SU-DHL-6 (cell line): ENCODE data around the gene NCF4.

Source experiments
- H2AFZ ChIP-seq: fragments of 200-600 bp; sonication (generic); 2 replicates; pipeline ENCODE4 v1.6.1; 2014; ENCODE audit warnings: low read depth, mild to moderate bottlenecking, moderate library complexity, mixed read lengths, antibody characterized with exemption, low read length; ENCODE audit not compliant: severe bottlenecking
- H3F3A ChIP-seq: fragments of 200-600 bp; shearing (Covaris generic); 2 replicates; pipeline ENCODE4 v1.6.0; 2016; ENCODE audit warnings: antibody characterized with exemption, mild to moderate bottlenecking; ENCODE audit not compliant: insufficient read depth
- H3K27ac ChIP-seq: fragments of 200-600 bp; sonication (generic); 2 replicates; pipeline ENCODE4 v1.5.1; 2016; ENCODE audit warnings: low read depth, mild to moderate bottlenecking, low read length, moderate library complexity, mixed read lengths
- H3K27me3 ChIP-seq: fragments of 200-600 bp; sonication (generic), shearing (Covaris generic); 2 replicates; pipeline ENCODE4 v1.6.0; 2014; ENCODE audit warnings: mild to moderate bottlenecking, low read length
- H3K36me3 ChIP-seq: fragments of 200-600 bp; sonication (generic); 2 replicates; pipeline ENCODE4 v1.6.1; 2014; ENCODE audit warnings: mild to moderate bottlenecking, low read length, mixed read lengths
- H3K4me2 ChIP-seq: fragments of 300-600, 200-600 bp; shearing (Covaris generic), sonication (generic); 2 replicates; pipeline ENCODE4 v1.6.0; 2014; ENCODE audit warnings: low read length, low read depth, mild to moderate bottlenecking; ENCODE audit not compliant: poor library complexity, severe bottlenecking
- H3K4me3 ChIP-seq: fragments of 200-600 bp; sonication (generic); 2 replicates; pipeline ENCODE4 v1.5.1; 2014; ENCODE audit warnings: antibody characterized with exemption, low read length, mild to moderate bottlenecking, mixed read lengths; ENCODE audit not compliant: insufficient read depth, poor library complexity, severe bottlenecking
- H3K79me2 ChIP-seq: fragments of 200-600 bp; sonication (generic); 2 replicates; pipeline ENCODE4 v1.6.1; 2014; ENCODE audit warnings: mild to moderate bottlenecking, low read length, moderate library complexity; ENCODE audit not compliant: insufficient read depth
- H3K9ac ChIP-seq: fragments of 200-600 bp; sonication (generic); 2 replicates; pipeline ENCODE4 v1.7.0; 2014; ENCODE audit warnings: mild to moderate bottlenecking, low read length
- H3K9me2 ChIP-seq: fragments of 200-600 bp; sonication (generic); replicated peaks from 2 replicates; pipeline ENCODE4 v1.6.1; 2014; ENCODE audit warnings: low read length; ENCODE audit not compliant: insufficient read depth
- H3K9me3 ChIP-seq: fragments of 200-600 bp; sonication (generic); 2 replicates; pipeline ENCODE4 v1.6.1; 2014; ENCODE audit warnings: low read length, mixed read lengths; ENCODE audit not compliant: insufficient read depth
- H4K20me1 ChIP-seq: fragments of 200-600 bp; sonication (generic); 2 replicates; pipeline ENCODE4 v1.6.1; 2014; ENCODE audit warnings: low read depth, mild to moderate bottlenecking, antibody characterized with exemption, low read length, moderate library complexity, mixed read lengths
- CTCF ChIP-seq: fragments of 200-600 bp; sonication (generic); IDR thresholded peaks from one replicate; pipeline ENCODE4 v1.5.1; 2017; ENCODE audit warnings: antibody characterized with exemption, mild to moderate bottlenecking, low read length, moderate library complexity; ENCODE audit not compliant: insufficient read depth, poor library complexity, severe bottlenecking
- EZH2phosphoT487 ChIP-seq: fragments of 200-600 bp; sonication (generic), shearing (Covaris generic); conservative IDR thresholded peaks from 2 replicates; pipeline ENCODE4 v1.6.1; 2018; ENCODE audit warnings: mild to moderate bottlenecking, antibody characterized with exemption, low read length, moderate library complexity, mixed read lengths

The NCF4 gene

GRCh38 chr22:36916034-36916433 lies 55.2 kb downstream of the NCF4 start:
- Histone ChIP-seq H3F3A (no peaks in the 10 kb centered on the region), H3K9me2 (no peaks in the 10 kb centered on the region), H2AFZ (no peak overlapping the region), H3K27ac (no peak overlapping the region), H3K27me3 (no peaks in the 10 kb centered on the region), H3K36me3 (no peaks in the 10 kb centered on the region), H3K9ac (no peak overlapping the region), H3K4me3 (no peak overlapping the region), H4K20me1 (no peaks in the 10 kb centered on the region), H3K4me2 (no peak overlapping the region), H3K79me2 (no peaks in the 10 kb centered on the region), H3K9me3 (no peaks in the 10 kb centered on the region)
- TF ChIP-seq EZH2phosphoT487 = no peak
- no peak for TF ChIP-seq CTCF

GRCh38 chr22:36918586-36919284 lies 57.9 kb downstream of the NCF4 start:
- Histone ChIP-seq H4K20me1 (no peaks in the 10 kb centered on the region), H3K79me2 (no peaks in the 10 kb centered on the region), H3K27ac (no peak overlapping the region), H3K36me3 (no peaks in the 10 kb centered on the region), H3F3A (no peaks in the 10 kb centered on the region), H3K9ac (no peak overlapping the region), H3K9me3 (no peaks in the 10 kb centered on the region), H3K4me2 (no peak overlapping the region), H3K27me3 (no peaks in the 10 kb centered on the region), H3K4me3 (no peak overlapping the region), H3K9me2 (no peaks in the 10 kb centered on the region), H2AFZ (no peak overlapping the region)
- TF ChIP-seq EZH2phosphoT487 (no peak), CTCF (no peak)

GRCh38 chr22:36921309-36922104 lies 60.7 kb downstream of the NCF4 start:
- Histone ChIP-seq H3K27ac (no peak overlapping the region), H4K20me1 (no peaks in the 10 kb centered on the region), H3K9me3 (no peaks in the 10 kb centered on the region), H3K9me2 (no peaks in the 10 kb centered on the region), H3K9ac (no peak overlapping the region), H2AFZ (no peak overlapping the region), H3K4me3 (no peak overlapping the region), H3K27me3 (no peaks in the 10 kb centered on the region), H3F3A (no peaks in the 10 kb centered on the region), H3K79me2 (no peaks in the 10 kb centered on the region), H3K36me3 (no peaks in the 10 kb centered on the region), H3K4me2 (no peak overlapping the region)
- no peak for TF ChIP-seq CTCF
- no peak for TF ChIP-seq EZH2phosphoT487
